Fibroblast of gingiva (primary cell): ENCODE measurements around the gene PTPRT.

Experiments
- DNase-seq: peaks from one replicate; pipeline ENCODE4 v3.0.0-alpha.2; 2011; ENCODE audit warnings: low read depth

PTPRT gene

DNA sequence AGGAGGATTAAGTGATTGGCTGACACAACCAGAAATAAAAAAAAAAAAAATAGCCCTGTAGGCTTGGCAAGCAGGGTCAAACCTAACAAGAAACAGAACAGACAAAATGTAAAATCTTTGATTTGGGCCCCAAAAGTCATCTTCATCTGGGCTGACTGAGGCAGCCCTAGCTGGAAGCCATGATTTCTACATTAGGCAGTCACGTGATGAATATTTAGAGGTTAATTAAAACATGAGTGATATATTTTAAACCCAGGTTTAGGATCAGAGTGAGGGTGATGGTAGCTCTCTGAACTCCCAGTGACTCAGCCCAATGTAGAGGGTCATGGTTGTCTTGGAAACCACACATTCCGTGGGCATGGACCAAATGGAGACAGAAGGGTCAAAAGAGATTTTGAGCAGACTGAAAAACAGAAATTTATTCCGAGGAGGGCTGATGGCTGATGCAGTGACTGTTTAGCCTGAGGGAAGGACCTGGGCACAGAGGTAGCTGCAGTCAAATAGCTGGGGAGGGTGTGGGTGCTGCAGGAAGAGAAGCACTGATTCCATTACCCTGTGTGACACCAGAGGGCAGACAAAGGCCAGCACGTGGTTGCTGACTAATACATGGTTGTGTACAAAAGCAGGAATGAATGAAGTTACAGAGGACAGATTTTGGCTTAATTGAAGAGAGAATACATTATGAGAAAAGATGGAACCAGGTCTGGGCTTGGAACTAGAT is 998.4 kb downstream of the PTPRT start:
- no peak for DNase-seq

DNA sequence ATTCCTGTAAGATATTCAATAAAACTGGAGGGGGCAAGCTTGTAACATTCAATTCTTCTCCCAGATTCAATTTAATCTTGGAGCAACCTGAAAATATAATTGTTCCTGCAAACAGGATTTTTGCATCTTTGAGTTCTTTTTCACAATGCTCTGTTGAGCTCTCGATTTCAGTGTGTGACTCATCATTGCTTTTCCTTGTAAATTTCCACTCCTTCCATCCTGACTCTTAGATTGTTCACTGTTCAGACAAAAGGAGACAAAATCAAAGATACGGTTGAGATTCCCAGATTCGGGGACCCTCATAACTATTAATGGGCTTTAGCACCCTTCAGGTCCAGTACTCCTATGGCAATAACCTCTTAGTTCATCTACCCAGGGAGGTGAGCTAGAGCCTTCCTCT is 999.6 kb downstream of the PTPRT start:
- no peak for DNase-seq

DNA sequence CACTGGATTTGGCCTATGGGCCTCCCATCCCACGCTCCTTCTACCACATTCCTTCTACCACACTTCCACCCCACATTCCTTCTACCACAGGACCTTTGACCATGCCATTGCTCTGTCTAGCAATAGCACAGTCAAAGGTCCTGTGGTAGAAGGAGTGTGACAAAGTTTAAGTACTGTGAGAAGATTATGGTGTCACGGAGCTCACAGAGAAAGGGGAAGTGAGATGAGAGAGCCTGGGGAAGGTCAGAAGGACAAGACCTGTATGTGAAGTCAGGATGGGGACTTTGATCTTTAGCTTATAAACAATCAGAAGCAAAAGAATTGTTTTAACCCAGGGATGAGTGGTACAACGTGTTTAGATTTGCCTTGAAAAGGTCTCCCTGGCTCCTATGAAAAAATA is 1003.4 kb downstream of the PTPRT start:
- DNase-seq: no peak

GRCh38 chr20:42183147-42183546 is 1006.6 kb downstream of the PTPRT start:
- DNase-seq: no peak

DNA sequence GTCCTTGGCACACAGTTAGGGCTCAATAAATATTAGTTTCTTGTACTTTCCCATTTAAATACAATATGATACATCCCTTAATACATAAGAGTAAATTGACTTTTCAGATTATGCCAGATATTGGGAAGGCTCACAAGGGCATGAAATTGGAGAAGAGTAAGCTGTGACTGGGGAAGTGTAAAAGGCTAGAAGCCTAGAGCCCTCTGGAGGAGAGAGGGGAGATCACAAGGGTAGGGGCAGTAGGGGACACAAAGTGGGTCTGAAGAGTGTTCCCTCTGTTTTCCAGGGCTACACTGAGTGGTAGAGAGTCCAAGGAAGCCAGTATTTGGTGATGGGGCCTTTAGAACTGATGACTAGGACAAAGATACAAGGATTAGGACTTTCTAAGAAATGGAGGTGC is 1008.6 kb downstream of the PTPRT start:
- no peak for DNase-seq

- DNase-seq: no peak
Observed at GRCh38 chr20:42179768-42180167, 1009.9 kb downstream of the PTPRT start.

- DNase-seq: no peak
Observed at GRCh38 chr20:42173440-42173839, 1016.3 kb downstream of the PTPRT start.

DNA sequence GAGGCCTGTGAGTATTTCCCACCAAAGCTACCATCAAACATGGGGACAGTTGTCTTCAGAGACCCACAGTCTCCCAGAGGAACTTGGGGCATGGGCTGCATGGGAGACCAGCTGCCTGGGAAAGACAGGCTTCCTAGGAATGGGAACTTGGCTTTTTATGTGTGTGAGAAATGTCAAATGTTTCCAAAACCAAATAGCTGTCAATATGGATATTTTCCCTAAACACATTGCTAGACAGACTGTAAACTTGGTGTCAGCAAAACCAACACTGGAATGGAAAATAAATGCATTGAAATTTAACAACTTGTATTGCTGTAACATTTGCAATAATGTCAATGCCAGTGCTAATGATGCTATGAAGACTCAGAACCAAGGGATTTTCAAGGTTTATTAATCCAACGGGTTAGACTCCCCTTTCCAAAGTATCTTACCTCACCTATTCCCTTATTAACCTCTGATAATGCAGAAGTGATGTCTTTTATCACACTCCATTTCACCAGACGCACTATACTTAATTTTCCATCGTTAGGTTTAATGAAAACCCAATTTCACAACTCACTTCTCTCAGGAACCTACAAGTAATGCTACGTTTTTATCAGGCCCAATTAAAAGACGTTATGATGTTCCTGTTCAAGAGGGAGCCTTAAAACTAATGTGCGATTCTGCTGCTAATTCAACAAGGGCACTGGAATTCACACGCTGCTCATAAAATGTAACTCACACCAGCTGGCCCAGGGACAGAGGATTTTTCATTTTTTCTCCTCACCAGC is 1025.4 kb downstream of the PTPRT start:
- DNase-seq: no peak

DNA sequence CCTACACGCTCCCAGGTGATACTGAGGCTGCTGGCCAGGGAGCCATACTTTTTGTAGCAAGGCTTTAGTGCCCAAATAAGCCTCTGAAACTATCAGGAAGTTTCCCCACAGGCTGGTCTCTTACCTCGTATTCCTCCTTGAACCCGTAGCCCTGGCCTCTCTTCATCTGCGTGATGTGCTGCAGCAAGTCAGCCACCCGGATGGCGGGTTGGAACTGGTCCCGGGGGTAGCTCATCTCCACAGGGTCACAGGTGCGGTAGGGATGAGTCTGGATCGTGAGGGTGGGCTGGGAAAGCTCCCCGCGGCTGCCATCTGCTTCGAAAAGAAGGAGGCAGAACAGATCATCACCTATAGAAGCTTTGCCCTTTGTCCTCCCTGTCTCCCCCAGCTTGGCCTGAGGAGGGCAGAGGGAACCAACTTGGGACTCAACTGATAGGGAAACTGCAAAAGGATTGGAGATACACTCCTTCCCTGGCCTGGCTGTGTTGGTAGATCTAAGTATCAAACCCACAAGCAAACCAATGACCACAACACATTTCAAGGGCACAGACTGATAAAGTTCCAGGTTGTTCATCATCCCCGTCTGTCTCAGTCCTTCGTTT is 1028.4 kb downstream of the PTPRT start:
- DNase-seq: no peak

DNA sequence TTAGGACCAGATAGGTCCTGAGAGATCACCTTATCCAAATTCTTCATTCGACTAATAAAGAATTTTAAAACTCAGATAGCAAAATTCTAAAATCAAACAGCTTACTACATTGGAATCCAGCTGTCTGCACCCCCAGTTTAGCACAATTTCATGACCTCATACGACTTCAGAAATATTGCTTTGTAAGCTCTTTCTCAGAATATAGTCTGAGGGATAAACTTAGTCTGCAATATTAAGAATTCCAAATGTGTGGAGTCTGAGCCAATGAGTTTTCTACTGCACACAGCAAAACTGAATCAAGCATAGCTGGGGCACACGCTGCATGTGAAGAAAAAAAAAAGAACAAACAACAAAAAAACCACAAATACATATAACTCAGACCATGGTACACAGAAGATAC is 1029.9 kb downstream of the PTPRT start:
- DNase-seq: no peak

- DNase-seq: no peak
Observed at GRCh38 chr20:42158272-42158671, 1031.4 kb downstream of the PTPRT start.

- no peak for DNase-seq
Observed at GRCh38 chr20:42155586-42155985, 1034.1 kb downstream of the PTPRT start.

DNA sequence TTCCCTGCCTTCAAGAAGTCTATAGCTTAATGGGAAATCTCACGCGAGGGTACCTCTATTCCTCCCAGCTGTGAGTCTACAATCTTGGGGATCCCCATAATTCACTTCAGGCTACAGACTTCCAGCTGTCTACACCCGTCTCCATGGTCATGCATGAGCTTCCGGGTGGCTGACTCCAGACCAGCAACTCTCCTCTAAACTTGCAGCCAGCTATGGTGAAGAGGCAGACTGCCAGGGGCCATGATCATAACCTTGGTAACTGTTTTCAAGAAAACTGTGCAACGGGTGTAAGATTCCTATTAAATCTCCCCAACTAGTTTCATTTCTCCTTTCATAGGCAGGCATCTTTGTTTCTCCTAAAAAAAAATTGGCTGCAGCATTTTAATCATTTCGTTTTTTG is 1037.1 kb downstream of the PTPRT start:
- no peak for DNase-seq

DNA sequence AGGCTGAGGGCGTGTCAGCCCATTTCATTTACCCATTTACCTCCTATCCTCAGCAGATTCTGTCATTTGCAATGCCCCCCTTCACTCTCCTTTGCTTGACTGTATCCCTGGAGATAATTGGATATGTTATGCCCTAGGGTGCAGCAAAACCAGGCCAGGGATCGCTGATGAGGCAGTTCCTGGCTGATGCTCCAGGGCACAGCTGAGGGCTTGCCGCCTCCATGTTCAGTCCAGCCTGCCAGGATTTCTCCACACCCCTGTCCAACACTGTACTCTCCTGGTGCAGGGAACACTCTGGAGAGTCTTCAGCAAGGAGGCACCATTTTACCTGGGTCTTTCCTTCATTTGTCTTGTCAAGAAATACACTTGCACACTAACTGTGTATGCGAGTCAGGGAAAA is 1039.5 kb downstream of the PTPRT start:
- DNase-seq: no peak

DNA sequence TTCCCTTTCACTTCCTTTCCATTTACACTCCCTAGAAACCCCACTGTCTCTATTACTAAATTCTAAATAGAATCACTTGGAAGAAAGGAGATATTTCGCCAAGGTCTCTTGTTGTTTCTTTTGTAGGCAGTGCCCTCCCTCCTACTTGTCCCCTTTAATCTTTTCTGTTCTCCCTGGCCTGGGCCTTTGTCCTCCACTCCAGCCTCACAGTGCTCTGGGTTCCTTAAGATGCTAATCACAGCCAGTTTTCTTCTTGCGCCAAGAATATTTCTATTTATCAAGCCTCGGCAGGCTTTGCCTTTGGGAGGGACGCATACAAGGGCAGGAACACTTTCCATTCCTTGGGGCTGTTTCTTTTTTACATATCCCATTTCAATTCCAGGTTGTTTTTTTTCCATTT is 1051.0 kb downstream of the PTPRT start:
- no peak for DNase-seq

- DNase-seq: no peak
Observed at GRCh38 chr20:42134265-42135098, 1055.2 kb downstream of the PTPRT start.

DNA sequence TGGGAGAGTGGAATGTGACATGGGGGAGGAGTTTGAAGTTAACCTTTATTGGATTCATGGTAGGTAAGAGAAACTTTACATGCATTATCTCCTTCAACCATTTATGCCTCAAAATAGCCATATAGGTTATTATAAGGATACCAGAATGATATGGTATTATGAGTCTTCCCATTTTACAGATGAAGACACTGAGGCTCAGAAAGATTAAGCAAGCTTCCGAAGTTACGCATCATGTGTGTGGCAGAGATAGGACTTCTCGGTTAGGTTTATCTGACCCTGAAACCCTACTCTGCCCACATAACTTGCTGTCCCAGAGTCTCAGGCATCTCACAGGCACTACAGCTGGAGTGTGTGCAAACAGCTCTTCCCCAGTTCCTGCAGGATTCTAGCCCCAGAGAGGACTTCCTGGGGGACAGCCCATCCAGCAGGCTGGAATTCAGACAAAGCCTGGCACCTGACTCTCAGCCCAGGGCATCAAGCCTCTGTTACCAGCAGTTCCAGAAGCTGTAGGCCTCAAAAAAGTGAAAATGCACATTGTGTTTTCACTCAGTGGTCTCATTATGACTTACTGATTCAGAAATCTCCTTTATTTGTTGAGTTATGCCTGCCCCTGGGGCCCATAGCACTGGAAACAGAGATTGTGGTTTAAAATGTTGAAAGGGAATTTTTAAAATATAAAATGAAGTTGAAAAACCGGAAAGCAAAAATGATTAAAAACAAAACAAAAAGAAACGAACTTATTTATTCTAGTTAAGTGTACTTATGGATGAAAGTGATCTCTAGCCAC is 1058.7 kb downstream of the PTPRT start:
- DNase-seq: no peak

GRCh38 chr20:42125426-42125825 is 1064.3 kb downstream of the PTPRT start:
- no peak for DNase-seq

DNA sequence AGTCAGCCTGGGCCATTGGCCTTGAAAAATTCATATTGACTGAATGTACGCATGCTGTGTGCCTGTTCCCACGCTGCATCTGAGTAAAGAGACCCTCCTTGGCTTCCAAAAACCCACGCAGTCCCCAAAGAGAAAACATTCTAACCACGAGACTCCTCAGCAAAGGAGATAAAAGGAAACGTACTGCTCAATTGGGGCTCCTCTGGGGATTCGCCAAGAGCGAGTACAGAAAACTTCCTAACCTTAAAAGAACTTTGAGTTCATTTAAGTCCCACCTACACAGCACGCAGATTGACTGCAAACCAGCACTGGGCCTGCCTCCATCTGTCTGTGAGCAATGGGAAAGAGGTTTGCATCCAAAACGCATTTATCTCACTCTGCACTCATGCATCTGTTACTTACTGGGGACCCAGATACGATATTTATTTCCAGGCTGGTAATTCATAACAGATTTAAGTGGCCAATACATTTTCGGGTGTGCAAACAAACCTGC is 1065.7 kb downstream of the PTPRT start:
- no peak for DNase-seq

- DNase-seq: no peak
Observed at GRCh38 chr20:42118409-42119125, 1071.1 kb downstream of the PTPRT start.

DNA sequence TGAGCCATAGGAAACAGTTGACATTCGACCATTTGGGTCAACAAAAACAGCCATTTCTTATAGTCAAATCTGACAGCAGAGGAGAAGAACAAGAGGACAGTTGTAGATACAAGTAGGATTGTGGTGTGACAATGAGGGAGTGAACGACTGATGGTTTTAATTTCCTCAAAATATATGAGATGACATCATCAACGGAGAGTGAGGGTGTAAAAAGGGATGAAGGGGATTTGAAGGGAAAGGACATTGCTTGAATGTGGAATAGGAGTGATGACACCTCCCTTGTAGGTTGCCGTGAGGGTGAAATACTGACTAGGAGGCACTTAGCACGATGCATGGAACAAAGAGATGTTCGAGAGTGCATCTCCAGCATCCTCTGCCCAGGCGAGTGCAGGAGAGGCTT is 1071.7 kb downstream of the PTPRT start:
- no peak for DNase-seq
